Peyer's patch (tissue), 4 donors: Measurements from ENCODE around the gene GTF2H4. TPM values are rescaled to one million over a fixed set of nuclear protein-coding genes. Genes with fewer than 3 reads are reported as not detected.
"Not testable (repeated sequence)": the region's sequence is repeated elsewhere in the genome, so short reads cannot be mapped to it uniquely, and the experiment has no call there.

Source experiments
- DNase-seq, 3 donors: peaks; one replicate each; pipeline ENCODE4 v3.0.0-alpha.2; 2017 to 2019
- H3K27ac ChIP-seq, 4 donors: fragments of 200-600 bp; sonication (generic); one replicate each; pipeline ENCODE4 v1.5.1; 2016 to 2019
- H3K27me3 ChIP-seq, 2 donors: fragments of 200-600 bp; sonication (generic); one replicate each; pipeline ENCODE4 v1.5.1; 2019
- H3K36me3 ChIP-seq, 3 donors: fragments of 200-600 bp; sonication (generic); one replicate each; pipeline ENCODE4 v1.5.1; 2016 to 2019
- H3K4me1 ChIP-seq, 4 donors: fragments of 200-600 bp; sonication (generic); one replicate each; pipeline ENCODE4 v1.5.1; 2016 to 2019
- H3K4me3 ChIP-seq, 4 donors: fragments of 200-600 bp; sonication (generic); 1 replicate in 3 of 4; 2 replicates in 1 of 4; pipeline ENCODE4 v1.5.1; 2016 to 2019; ENCODE audit warnings: mild to moderate bottlenecking in 1 of 4
- H3K9me3 ChIP-seq, 4 donors: fragments of 200-600 bp; sonication (generic); one replicate each; pipeline ENCODE4 v1.5.1; 2016 to 2019; ENCODE audit warnings: mild to moderate bottlenecking in 1 of 4
- CTCF ChIP-seq, 6 experiments: fragments of 450-650 bp in 4 of 6; fragments of 200-600 bp in 2 of 6; sonication (generic) in 1 of 6; IDR thresholded peaks; one replicate each; pipeline ENCODE4 v1.5.1; 2017 to 2019; ENCODE audit warnings: antibody characterized with exemption in 6 of 6, mild to moderate bottlenecking in 3 of 6, moderate library complexity in 1 of 6
- POLR2A ChIP-seq, 2 donors: fragments of 450-650 bp; IDR thresholded peaks; one replicate each; pipeline ENCODE4 v1.5.1; 2017; ENCODE audit warnings: antibody characterized with exemption in 2 of 2, mild to moderate bottlenecking in 2 of 2, moderate library complexity in 2 of 2
- total RNA-seq, 4 donors: library from RNA; depleted of rRNA; stranded (reverse); fragments of >200 nt; gene quantifications; one replicate each; pipeline ENCODE4 v1.1.0, GENCODE V29; 2016

GTF2H4 gene
- total RNA-seq, 4 donors from 2014 or later, result 10.7 to 21.3 (median 17.0) TPM

- Histone ChIP-seq H3K27me3 (no peaks in the 10 kb centered on the region), H3K27ac (peak overlapping the region in 1 of 4 donors; percentile 47), H3K4me1 (peaks cover 0 to 10% (median 7%) of the 10 kb centered on the region in 4 donors), H3K9me3 (no peaks in the 10 kb centered on the region), H3K4me3 (peak overlapping the region; percentile 47 to 81 (median 74)), H3K36me3 (peaks cover 0 to 16% (median 0%) of the 10 kb centered on the region in 3 donors)
- no peak for DNase-seq
- TF ChIP-seq CTCF (IDR thresholded peaks at IDR 0.05) (no peak), POLR2A (IDR thresholded peaks at IDR 0.05) (no peak)
Measured at GRCh38 chr6:30908700-30909099, 693 bp downstream of the GTF2H4 start.

DNA sequence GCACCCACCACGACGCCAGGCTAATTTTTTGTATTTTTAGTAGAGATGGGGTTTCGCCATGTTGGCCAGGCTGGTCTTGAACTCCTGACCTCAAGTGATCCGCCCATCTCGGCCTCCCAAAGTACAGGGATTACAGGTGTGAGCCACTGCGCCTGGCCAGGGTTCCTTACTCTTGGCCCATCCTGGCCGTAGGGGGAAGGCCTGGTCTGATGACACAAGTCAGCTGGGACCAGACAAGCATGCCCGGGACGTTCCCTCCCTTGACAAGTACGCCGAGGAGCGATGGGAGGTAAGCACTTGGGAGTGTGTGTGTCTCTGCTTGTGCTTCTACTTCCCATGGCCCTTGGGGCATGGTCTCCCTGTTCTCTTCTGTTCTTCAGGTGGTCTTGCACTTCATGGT, 2.5 kb downstream of the GTF2H4 start:
- H3K27ac ChIP-seq, H3K9me3 ChIP-seq, H3K4me3 ChIP-seq, H3K27me3 ChIP-seq, DNase-seq: not testable (repeated sequence)
- H3K36me3 ChIP-seq, result peaks cover 0 to 16% (median 0%) of the 10 kb centered on the region in 3 donors
- peaks cover 3 to 20% (median 14%) of the 10 kb centered on the region in 4 donors for H3K4me1 ChIP-seq

DNA sequence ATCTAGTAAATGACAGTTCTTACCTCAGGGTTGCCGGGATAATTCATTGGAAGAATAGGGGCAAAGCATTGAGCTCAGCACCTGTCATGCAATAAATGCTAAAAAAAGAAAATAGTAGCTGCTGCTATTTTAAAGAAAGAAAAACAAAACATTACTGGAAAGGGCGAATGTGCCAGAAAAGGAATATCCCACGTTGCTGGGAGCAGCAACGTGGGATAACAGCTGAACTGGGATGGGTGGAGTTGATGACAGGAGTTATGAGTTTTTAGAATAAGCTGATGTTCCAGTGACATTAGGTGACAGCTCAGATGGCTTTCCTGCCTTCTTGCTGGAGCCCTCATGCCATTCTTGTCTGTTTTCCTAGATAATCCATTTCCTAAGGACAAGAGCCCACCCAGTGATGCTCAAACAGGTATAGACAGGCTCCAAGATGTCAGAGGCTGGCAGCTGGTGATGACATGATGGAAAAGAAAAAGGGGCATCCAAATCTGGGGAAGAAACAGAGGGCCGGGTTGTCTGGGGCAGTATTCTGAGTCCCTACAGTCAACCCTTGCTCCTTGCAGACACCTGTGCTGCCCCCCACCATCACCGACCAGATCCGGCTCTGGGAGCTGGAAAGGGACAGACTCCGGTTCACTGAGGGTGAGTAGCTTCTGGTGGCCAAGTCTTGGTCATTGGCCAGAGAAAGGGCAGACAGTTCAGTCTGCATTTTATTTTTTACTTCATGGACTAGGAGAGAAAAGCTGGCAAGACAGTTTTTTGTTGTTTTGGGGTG, 4.9 kb downstream of the GTF2H4 start:
- H3K27me3 ChIP-seq, result no peaks in the 10 kb centered on the region
- H3K9me3 ChIP-seq, result no peaks in the 10 kb centered on the region
- peaks cover 0 to 22% (median 0%) of the 10 kb centered on the region in 3 donors for H3K36me3 ChIP-seq
- peaks cover 3 to 28% (median 14%) of the 10 kb centered on the region in 4 donors for H3K4me1 ChIP-seq
- H3K4me3 ChIP-seq, result peak overlapping the region in 1 of 4 donors; percentile 73
- TF ChIP-seq POLR2A (IDR thresholded peaks at IDR 0.05), result no peak
- no peak for DNase-seq
- H3K27ac ChIP-seq, result peak overlapping the region; percentile 69 to 94 (median 90)

GRCh38 chr6:30913721-30914075, 5.7 kb downstream of the GTF2H4 start:
- H3K27me3 ChIP-seq, result no peaks in the 10 kb centered on the region
- peak overlapping the region; percentile 47 to 82 (median 75) for H3K4me3 ChIP-seq
- no peaks in the 10 kb centered on the region for H3K9me3 ChIP-seq
- peak overlapping the region; percentile 69 to 94 (median 90) for H3K27ac ChIP-seq
- peaks cover 0 to 30% (median 0%) of the 10 kb centered on the region in 3 donors for H3K36me3 ChIP-seq
- H3K4me1 ChIP-seq, result peaks cover 3 to 24% (median 12%) of the 10 kb centered on the region in 4 donors
- DNase-seq, result no peak
- no peak for TF ChIP-seq CTCF (IDR thresholded peaks at IDR 0.05)
- TF ChIP-seq POLR2A (IDR thresholded peaks at IDR 0.05), result no peak

GRCh38 chr6:30914076-30914853, 6.3 kb downstream of the GTF2H4 start, which contains the start of gene VARS2:
Gene VARS2 (plus strand): TSS chr6:30914238. CDS start chr6:30914837, 599 bp downstream.
- H3K9me3 ChIP-seq, result no peaks in the 10 kb centered on the region
- peak within 1 kb of the TSS; percentile 69 to 94 (median 90) for H3K27ac ChIP-seq
- peak; percentile 86 to 97 (median 97) for DNase-seq
- H3K4me3 ChIP-seq, result peak within 1 kb of the TSS; percentile 47 to 82 (median 75)
- H3K36me3 ChIP-seq, result peaks cover 0 to 32% (median 0%) of the 10 kb centered on the region in 3 donors
- TF ChIP-seq CTCF (IDR thresholded peaks at IDR 0.05) (peak; percentile 4 to 62 (median 50)), POLR2A (IDR thresholded peaks at IDR 0.05) (peak; percentile 91)
- peaks cover 3 to 19% (median 10%) of the 10 kb centered on the region in 4 donors for H3K4me1 ChIP-seq
- no peaks in the 10 kb centered on the region for H3K27me3 ChIP-seq

DNA sequence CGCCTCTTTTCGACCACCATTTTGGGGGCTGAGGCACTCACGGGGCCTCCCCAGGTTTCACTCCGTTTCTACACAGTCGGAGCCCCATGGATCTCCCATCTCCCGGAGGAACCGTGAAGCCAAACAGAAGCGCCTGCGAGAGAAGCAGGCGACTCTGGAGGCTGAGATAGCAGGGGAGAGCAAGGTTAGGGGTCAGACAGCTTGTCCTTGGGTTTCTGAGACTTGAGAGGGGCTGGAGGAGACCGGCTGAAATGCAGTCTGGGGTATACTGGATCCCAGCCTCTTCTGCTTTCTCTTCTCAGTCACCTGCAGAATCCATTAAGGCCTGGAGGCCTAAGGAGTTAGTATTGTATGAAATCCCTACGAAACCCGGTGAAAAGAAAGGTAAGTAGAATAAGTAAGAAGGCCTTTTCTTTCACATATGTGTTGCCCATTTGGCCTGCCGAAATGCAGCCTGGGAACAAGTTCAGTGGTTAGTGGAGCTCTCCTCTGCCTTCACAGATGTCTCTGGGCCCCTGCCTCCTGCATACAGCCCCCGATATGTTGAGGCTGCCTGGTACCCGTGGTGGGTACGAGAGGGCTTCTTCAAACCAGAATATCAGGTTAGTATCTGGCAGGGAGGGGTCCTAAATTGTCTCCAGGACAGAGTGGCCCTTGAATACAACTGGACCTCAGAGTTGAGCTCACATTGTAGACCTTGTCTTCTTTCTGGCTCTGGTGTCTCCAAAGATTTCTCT, 7.0 kb downstream of the GTF2H4 start:
- DNase-seq, result no peak
- peak overlapping the region; percentile 69 to 94 (median 90) for H3K27ac ChIP-seq

More for the DNA sequence above, 7.0 kb downstream of the GTF2H4 start:
- H3K4me1 ChIP-seq, result peaks cover 3 to 17% (median 10%) of the 10 kb centered on the region in 4 donors
- no peaks in the 10 kb centered on the region for H3K27me3 ChIP-seq
- peak overlapping the region; percentile 47 to 82 (median 75) for H3K4me3 ChIP-seq
- TF ChIP-seq POLR2A (IDR thresholded peaks at IDR 0.05), result no peak
- TF ChIP-seq CTCF (IDR thresholded peaks at IDR 0.05), result no peak
- peaks cover 0 to 35% (median 0%) of the 10 kb centered on the region in 3 donors for H3K36me3 ChIP-seq
- H3K9me3 ChIP-seq, result no peaks in the 10 kb centered on the region
